Natural killer cell (primary cell): Measurements from ENCODE around the gene ARHGEF6. TPM values are rescaled to one million over a fixed set of nuclear protein-coding genes. Genes with fewer than 3 reads are reported as not detected.

Experiments
- ATAC-seq, 3 donors: fragments of 150-1000 bp in 2 of 3; fragments of 200-7000 bp in 1 of 3; cut with Tn5 transposase; 1 replicate in 1 of 3; 2 replicates in 2 of 3; pipeline ENCODE4 v1.10.0; 2021; ENCODE audit warnings: mild to moderate bottlenecking in 2 of 3, moderate library complexity in 2 of 3
- DNase-seq, 2 donors: peaks; one replicate each; pipeline versions ENCODE4 v3.0.0 to v3.0.0-alpha.2; 2013 to 2021; ENCODE audit warnings: mixed read lengths in 1 of 2
- H3K27ac ChIP-seq: one replicate; pipeline ENCODE4 v1.5.1; 2013; ENCODE audit warnings: mild to moderate bottlenecking, low read length
- H3K27me3 ChIP-seq: one replicate; pipeline ENCODE4 v1.6.1; 2013; ENCODE audit warnings: low read length; ENCODE audit not compliant: control insufficient read depth, insufficient read depth
- H3K36me3 ChIP-seq: one replicate; pipeline ENCODE4 v1.6.1; 2013; ENCODE audit warnings: low read length; ENCODE audit not compliant: control insufficient read depth, insufficient read depth
- H3K4me1 ChIP-seq: one replicate; pipeline ENCODE4 v1.6.1; 2013; ENCODE audit warnings: low read length; ENCODE audit not compliant: control insufficient read depth, insufficient read depth
- H3K4me3 ChIP-seq: one replicate; pipeline ENCODE4 v1.5.1; 2013; ENCODE audit warnings: low read length
- H3K9me3 ChIP-seq: one replicate; pipeline ENCODE4 v1.6.1; 2013; ENCODE audit warnings: low read length; ENCODE audit not compliant: control insufficient read depth, insufficient read depth
- H3K27ac Mint-ChIP-seq, 2 donors: one replicate each; pipeline ENCODE4 v1.8.0; 2022; ENCODE audit warnings: mild to moderate bottlenecking in 2 of 2, mixed read lengths in 2 of 2, moderate library complexity in 1 of 2
- H3K27me3 Mint-ChIP-seq, 2 donors: one replicate each; pipeline ENCODE4 v1.8.0; 2022; ENCODE audit warnings: low read depth in 2 of 2, mixed read lengths in 2 of 2
- H3K36me3 Mint-ChIP-seq: one replicate; pipeline ENCODE4 v1.8.0; 2022; ENCODE audit warnings: mixed read lengths
- H3K4me1 Mint-ChIP-seq, 2 donors: one replicate each; pipeline ENCODE4 v1.8.0; 2022; ENCODE audit warnings: mixed read lengths in 2 of 2
- H3K4me3 Mint-ChIP-seq: one replicate; pipeline ENCODE4 v1.8.0; 2022; ENCODE audit warnings: mild to moderate bottlenecking, moderate library complexity, mixed read lengths
- H3K9me3 Mint-ChIP-seq, 2 donors: one replicate each; pipeline ENCODE4 v1.8.0; 2022; ENCODE audit warnings: mixed read lengths in 2 of 2
- WGBS: methylation state at CpG from one replicate; pipeline ENCODE4 v1.1.7; 2013; ENCODE audit warnings: missing lambda C conversion rate; ENCODE audit not compliant: insufficient coverage; 5-methylcytosine and 5-hydroxymethylcytosine counted together
- intact Hi-C: fragments of 100-400 bp; cut with micrococcal nuclease; formaldehyde crosslinking; loops from one replicate; pipeline ENCODE4 v1.14.2; 2022
- total RNA-seq, 4 donors: library from RNA; stranded (reverse); fragments of 120-200 nt in 1 of 4; gene quantifications; one replicate each; pipeline versions ENCODE4 v1.2.3 to v1.2.4, GENCODE V29; 2013 to 2022
- TF ChIP-seq, protein P1 (sequence below): fragments of 200-600 bp; IDR thresholded peaks from one replicate; pipeline ENCODE4 v1.8.0; 2022; ENCODE audit warnings: antibody characterized with exemption

ARHGEF6 gene
- total RNA-seq, 3 donors from 2014 or later (not counting 1 experiment from before 2014, with no cell fraction given) = 55.5 to 78.8 (median 75.7) TPM

DNA sequence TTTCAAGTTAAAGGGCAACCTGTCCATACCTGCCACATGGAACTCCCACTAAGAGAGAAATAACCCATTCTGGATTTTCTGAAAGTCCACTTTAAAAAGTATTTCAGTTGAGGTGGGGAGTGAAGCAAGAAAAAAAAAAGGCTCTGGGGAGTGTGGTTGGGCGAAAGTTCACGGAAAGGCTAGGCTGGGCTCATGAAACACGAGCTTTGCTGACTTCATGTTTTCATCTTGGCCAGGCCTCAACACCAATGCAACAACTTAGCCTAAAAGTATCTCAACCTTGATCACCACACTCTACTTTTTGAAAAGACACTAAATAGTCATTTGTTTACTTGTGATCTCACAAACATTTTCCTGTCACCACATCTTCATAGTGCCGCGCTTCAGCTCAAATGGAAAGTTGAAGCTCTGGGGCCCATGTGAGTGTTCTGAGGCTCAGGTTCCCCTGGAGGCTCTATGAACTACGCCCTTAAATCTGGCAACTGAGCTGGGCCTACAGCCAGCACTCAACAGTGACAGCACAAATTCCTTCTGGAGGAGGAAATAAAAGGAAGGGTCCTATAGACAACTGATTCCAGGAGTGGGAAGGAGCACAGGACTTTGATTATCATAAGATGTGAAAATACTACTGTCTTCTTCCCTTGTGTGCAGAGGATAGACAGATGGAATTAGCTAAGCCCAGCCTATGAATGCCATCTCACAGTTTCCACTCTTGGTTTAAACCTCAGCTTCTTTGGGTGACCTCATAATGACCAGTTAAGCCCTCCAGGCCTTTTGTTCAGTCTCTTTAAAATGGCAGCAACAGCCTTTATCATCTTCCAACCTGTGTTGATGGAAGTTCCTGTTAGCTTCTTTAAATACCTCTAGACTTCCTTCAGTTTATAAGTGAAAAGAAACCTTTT lies 127.7 kb downstream of the ARHGEF6 start:
- Mint-ChIP-seq H3K9me3 (no peaks in the 10 kb centered on the region), H3K4me1 (no peaks in the 10 kb centered on the region), H3K27me3 (peaks cover 0 to 5% of the 10 kb centered on the region in 2 donors), H3K27ac (no peak overlapping the region), H3K36me3 (no peaks in the 10 kb centered on the region), H3K4me3 (no peak overlapping the region)
- no peak overlapping the region for H3K4me3 ChIP-seq
- ATAC-seq (no peak), DNase-seq (peak in 1 of 2 donors; percentile 33)
- H3K27ac ChIP-seq = no peak overlapping the region
- TF ChIP-seq, protein P1, sequence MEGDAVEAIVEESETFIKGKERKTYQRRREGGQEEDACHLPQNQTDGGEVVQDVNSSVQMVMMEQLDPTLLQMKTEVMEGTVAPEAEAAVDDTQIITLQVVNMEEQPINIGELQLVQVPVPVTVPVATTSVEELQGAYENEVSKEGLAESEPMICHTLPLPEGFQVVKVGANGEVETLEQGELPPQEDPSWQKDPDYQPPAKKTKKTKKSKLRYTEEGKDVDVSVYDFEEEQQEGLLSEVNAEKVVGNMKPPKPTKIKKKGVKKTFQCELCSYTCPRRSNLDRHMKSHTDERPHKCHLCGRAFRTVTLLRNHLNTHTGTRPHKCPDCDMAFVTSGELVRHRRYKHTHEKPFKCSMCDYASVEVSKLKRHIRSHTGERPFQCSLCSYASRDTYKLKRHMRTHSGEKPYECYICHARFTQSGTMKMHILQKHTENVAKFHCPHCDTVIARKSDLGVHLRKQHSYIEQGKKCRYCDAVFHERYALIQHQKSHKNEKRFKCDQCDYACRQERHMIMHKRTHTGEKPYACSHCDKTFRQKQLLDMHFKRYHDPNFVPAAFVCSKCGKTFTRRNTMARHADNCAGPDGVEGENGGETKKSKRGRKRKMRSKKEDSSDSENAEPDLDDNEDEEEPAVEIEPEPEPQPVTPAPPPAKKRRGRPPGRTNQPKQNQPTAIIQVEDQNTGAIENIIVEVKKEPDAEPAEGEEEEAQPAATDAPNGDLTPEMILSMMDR = no peak
- no peaks in the 10 kb centered on the region for H3K9me3 ChIP-seq
- H3K27me3 ChIP-seq = no peaks in the 10 kb centered on the region
- no peaks in the 10 kb centered on the region for H3K36me3 ChIP-seq
- H3K4me1 ChIP-seq = no peaks in the 10 kb centered on the region
- 64% methylated on average over 4 of the region's 6 CpGs for WGBS
- intact Hi-C loops = no loop called here

DNA sequence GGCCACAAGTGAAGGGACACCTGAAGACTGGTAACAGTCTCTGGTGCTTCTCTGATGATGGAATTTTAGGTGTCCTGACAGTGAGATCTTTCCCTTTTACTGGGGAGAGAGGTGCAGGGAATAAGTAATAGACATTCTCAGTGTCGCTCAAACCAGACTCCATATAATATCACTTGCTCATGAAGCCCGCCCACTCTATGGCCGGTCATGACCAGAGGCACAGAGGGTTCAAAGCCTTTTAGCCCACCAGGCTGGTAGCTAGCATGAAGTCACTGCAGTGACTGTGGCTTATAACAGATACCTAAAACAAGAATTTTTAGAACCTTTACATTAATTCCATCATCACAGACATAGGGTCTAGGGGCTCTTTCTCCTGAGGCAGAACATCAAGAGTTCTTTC lies 129.9 kb downstream of the ARHGEF6 start:
- TF ChIP-seq, protein P1 = no peak
- no peak for DNase-seq
- ATAC-seq = no peak
- WGBS = 89% methylated on average over 2 of the region's 3 CpGs
- Mint-ChIP-seq H3K27ac (no peak overlapping the region), H3K4me1 (peaks cover 0 to 3% of the 10 kb centered on the region in 2 donors), H3K4me3 (no peak overlapping the region), H3K36me3 (no peaks in the 10 kb centered on the region), H3K27me3 (peaks cover 0 to 5% of the 10 kb centered on the region in 2 donors), H3K9me3 (no peaks in the 10 kb centered on the region)
- no peaks in the 10 kb centered on the region for H3K9me3 ChIP-seq
- no peaks in the 10 kb centered on the region for H3K4me1 ChIP-seq
- no peaks in the 10 kb centered on the region for H3K27me3 ChIP-seq
- no peak overlapping the region for H3K4me3 ChIP-seq
- no peak overlapping the region for H3K27ac ChIP-seq
- H3K36me3 ChIP-seq = no peaks in the 10 kb centered on the region
- intact Hi-C loops = no loop called here

DNA sequence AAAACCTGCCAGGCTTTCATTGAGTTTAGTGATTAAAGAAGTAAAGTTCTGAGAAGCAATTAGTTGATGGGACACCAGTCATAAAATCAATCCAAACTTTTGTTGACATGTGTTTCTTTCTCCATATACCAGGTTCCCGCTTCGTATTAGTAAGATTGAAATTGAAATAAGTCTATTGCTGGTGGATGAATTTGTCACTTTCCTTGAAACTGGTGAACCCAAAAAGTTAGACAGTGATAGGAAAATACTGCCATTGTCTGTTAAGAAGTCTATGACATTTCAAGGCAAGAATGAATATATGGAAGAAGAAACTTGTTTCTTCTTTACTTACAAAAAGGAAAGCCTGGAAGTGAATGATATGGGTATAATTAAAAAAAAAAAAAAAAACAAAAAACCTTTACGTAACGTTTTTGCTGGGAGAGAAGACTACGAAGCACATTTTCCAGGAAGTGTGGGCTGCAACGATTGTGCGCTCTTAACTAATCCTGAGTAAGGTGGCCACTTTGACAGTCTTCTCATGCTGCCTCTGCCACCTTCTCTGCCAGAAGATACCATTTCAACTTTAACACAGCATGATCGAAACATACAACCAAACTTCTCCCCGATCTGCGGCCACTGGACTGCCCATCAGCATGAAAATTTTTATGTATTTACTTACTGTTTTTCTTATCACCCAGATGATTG lies 132.9 kb downstream of the ARHGEF6 start, which contains the start of gene CD40LG:
TSS of gene CD40LG (plus strand) at position 482 of the 684 bp plus-strand sequence. CDS start at position 573, 91 bp downstream.
- no peaks in the 10 kb centered on the region for H3K27me3 ChIP-seq
- peak within 1 kb of the TSS; percentile 24 for H3K4me3 ChIP-seq
- Mint-ChIP-seq H3K9me3 (no peaks in the 10 kb centered on the region), H3K27me3 (peaks cover 0 to 5% of the 10 kb centered on the region in 2 donors), H3K36me3 (no peaks in the 10 kb centered on the region), H3K27ac (no peak within 1 kb of the TSS), H3K4me1 (peaks cover 8 to 14% of the 10 kb centered on the region in 2 donors), H3K4me3 (peak within 1 kb of the TSS; percentile 59)
- TF ChIP-seq, protein P1 = no peak
- no peaks in the 10 kb centered on the region for H3K9me3 ChIP-seq
- H3K36me3 ChIP-seq = no peaks in the 10 kb centered on the region
- intact Hi-C loops = no loop called here
- no peak within 1 kb of the TSS for H3K27ac ChIP-seq
- 59% methylated on average over 5 of the region's 10 CpGs for WGBS
- ATAC-seq = no peak
- peak in 1 of 2 donors; percentile 53 for DNase-seq
- peaks cover 6% of the 10 kb centered on the region for H3K4me1 ChIP-seq
